Tibial nerve (tissue), 4 donors: ENCODE data around the gene PLA1A.

Experiments used
- CTCF ChIP-seq, 5 experiments: fragments of 200-600 bp in 3 of 5; fragments of 450-650 bp in 2 of 5; sonication (generic) in 3 of 5; IDR thresholded peaks; one replicate each; pipeline ENCODE4 v1.5.1; 2016 to 2019; ENCODE audit warnings: antibody characterized with exemption in 5 of 5, mild to moderate bottlenecking in 3 of 5, moderate library complexity in 2 of 5
- EP300 ChIP-seq, 2 donors: sonication (generic); formaldehyde crosslinking; IDR thresholded peaks; one replicate each; pipeline ENCODE4 v1.6.1; 2017; ENCODE audit warnings: antibody characterized with exemption in 2 of 2, mild to moderate bottlenecking in 1 of 2

- no peak for TF ChIP-seq CTCF (IDR thresholded peaks at IDR 0.05)
- TF ChIP-seq EP300 (IDR thresholded peaks at IDR 0.05), result no peak
Observed at GRCh38 chr3:119649761-119650160, 52.1 kb downstream of the PLA1A start.
